HG02884 (cell line): Measurements from ENCODE around the gene TRANK1.
A peak's percentile ranks its signal among the peaks of the same experiment; 100 is the strongest.
"Not testable (repeated sequence)": the region's sequence is repeated elsewhere in the genome, so short reads cannot be mapped to it uniquely, and the experiment has no call there.

Source experiments
- ATAC-seq: cut with Tn5 transposase; IDR thresholded peaks from one replicate; pipeline ENCODE4 v1.9.1; 2021; ENCODE audit warnings: mild to moderate bottlenecking, moderate library complexity; ENCODE audit not compliant: unreplicated experiment

Gene TRANK1

GRCh38 chr3:36957862-36958686, 13.2 kb upstream of the TRANK1 start:
- no peak for ATAC-seq

- no peak for ATAC-seq
Measured at GRCh38 chr3:36957063-36957462, 12.2 kb upstream of the TRANK1 start.

- ATAC-seq: no peak
Measured at GRCh38 chr3:36956155-36956554, 11.3 kb upstream of the TRANK1 start.

GRCh38 chr3:36954452-36955134, 9.7 kb upstream of the TRANK1 start:
- no peak for ATAC-seq

GRCh38 chr3:36947814-36948213, 3.0 kb upstream of the TRANK1 start:
- not testable (repeated sequence) for ATAC-seq

GRCh38 chr3:36945333-36945980, 603 bp upstream of the TRANK1 start:
- no peak for ATAC-seq

GRCh38 chr3:36944012-36944640, 728 bp downstream of the TRANK1 start:
- ATAC-seq: peak; percentile 50

- ATAC-seq: no peak
Measured at GRCh38 chr3:36943601-36944000, 1.3 kb downstream of the TRANK1 start.

- ATAC-seq: no peak
Measured at GRCh38 chr3:36942638-36943248, 2.1 kb downstream of the TRANK1 start.

- no peak for ATAC-seq
Measured at GRCh38 chr3:36941658-36942057, 3.2 kb downstream of the TRANK1 start.

- ATAC-seq: no peak
Measured at GRCh38 chr3:36941162-36941561, 3.7 kb downstream of the TRANK1 start.

- ATAC-seq: no peak
Measured at GRCh38 chr3:36937492-36937891, 7.4 kb downstream of the TRANK1 start.

- ATAC-seq: no peak
Measured at GRCh38 chr3:36933540-36934296, 11.1 kb downstream of the TRANK1 start.

GRCh38 chr3:36931424-36931823, 13.4 kb downstream of the TRANK1 start:
- not testable (repeated sequence) for ATAC-seq

GRCh38 chr3:36928220-36928619, 16.6 kb downstream of the TRANK1 start:
- no peak for ATAC-seq

- no peak for ATAC-seq
Measured at GRCh38 chr3:36926292-36926897, 18.5 kb downstream of the TRANK1 start.

GRCh38 chr3:36924744-36925521, 19.9 kb downstream of the TRANK1 start:
- no peak for ATAC-seq

- no peak for ATAC-seq
Measured at GRCh38 chr3:36923981-36924743, 20.7 kb downstream of the TRANK1 start.
